HG02970 (cell line): ENCODE data around the gene SAA4.
"Not testable (repeated sequence)": the region's sequence is repeated elsewhere in the genome, so short reads cannot be mapped to it uniquely, and the experiment has no call there.

ENCODE experiments used
- ATAC-seq: cut with Tn5 transposase; IDR thresholded peaks from one replicate; pipeline ENCODE4 v1.9.1; 2021; ENCODE audit warnings: mild to moderate bottlenecking, moderate library complexity, moderate number of reproducible peaks; ENCODE audit not compliant: unreplicated experiment, low FRiP score

SAA4 gene

GRCh38 chr11:18247191-18247581, 10.6 kb upstream of the SAA4 start:
- not testable (repeated sequence) for ATAC-seq

GRCh38 chr11:18246379-18247190, 10.0 kb upstream of the SAA4 start:
- peak; percentile 65 for ATAC-seq

GRCh38 chr11:18245396-18245795, 8.8 kb upstream of the SAA4 start:
- ATAC-seq, result no peak

DNA sequence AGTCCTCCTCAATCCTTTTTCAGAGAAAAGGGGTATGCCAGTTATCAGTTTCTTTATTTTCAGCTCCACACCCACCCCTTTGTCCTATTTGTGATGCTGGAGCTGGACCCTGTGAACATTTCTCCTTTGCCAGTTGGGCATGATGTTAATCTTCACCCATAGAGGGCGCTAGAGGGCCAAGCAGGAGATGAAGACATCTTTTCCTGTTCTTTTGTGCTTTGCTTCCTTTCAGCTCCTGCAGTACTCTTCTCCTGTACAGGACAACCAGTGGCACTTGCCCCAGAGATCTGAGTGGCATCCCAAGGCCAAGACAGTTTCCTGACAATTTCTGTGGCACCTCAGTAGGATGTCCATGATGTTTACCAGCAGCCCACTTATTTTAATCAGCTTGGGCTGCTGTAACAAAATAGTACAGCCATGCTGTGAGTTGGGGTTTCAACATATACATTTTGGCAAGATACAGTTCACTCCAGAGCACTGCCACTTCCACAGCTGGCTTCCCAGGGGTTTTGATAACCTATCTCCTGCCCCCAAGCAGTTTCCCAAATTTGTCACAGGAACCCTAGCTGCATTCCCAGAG, 7.3 kb upstream of the SAA4 start:
- no peak for ATAC-seq

DNA sequence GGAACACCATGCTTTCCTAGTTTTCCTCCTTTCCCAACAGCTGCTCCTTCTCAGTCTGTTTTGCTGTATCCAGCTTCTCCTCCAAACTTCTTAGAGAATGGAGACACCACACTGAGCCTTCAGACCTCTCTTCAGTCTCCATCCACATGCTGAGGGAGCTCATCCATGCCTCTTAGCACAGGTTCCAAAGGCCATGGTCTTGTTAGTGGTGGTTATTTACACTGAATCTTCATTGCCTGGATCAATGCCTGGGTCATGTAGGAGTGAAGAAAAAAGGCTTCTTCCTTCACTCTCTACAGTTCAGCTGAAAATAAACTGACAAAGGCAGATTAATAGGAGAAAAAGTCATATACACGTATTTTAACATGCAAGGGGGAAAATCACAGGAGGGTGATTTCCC, 3.1 kb upstream of the SAA4 start:
- no peak for ATAC-seq

DNA sequence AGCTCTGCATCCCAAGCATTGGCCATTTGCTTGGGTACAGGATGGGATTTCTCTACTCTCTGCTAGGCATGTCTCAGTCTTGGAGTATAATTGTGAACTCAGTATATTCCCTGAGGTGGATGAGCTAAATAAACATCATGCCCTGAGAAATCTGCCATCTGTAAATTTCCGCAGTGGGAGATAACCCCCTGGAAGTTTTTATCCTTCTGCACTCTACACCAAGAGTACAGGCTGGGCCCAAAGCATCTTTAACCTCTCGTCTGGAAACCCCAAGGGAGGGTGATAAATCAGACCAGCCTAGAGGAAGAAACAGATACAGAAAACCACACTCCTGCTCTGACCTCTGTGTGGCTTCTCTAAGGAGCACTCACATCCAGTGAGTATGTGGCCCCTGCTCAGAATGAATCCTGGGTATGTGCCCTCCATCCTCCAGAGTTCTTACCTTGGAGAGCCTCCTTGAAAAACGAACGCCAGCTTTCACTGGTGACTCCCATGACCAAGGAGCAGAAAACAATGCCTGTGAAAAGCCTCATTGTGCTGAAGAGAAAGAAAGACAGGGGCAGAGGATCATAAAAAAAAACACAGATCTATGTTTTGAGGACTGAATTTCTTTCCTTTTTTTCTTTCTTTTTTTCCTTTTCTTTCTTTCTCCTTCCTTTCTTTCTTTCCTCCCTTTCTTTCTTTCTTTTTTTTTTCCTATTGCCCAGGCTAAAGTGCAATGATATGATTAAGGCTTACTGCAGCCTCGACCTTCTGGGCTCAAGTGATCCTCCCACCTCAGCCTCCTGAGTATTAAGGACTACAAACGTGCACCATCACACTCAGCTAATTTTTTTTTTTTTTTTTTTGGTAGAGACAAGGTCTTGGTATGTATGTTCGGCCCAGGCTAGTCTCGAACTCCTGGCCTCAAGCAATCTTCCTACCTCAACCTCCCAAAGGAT, 938 bp downstream of the SAA4 start:
- ATAC-seq, result no peak

GRCh38 chr11:18233912-18234311, 2.7 kb downstream of the SAA4 start:
- ATAC-seq, result no peak

DNA sequence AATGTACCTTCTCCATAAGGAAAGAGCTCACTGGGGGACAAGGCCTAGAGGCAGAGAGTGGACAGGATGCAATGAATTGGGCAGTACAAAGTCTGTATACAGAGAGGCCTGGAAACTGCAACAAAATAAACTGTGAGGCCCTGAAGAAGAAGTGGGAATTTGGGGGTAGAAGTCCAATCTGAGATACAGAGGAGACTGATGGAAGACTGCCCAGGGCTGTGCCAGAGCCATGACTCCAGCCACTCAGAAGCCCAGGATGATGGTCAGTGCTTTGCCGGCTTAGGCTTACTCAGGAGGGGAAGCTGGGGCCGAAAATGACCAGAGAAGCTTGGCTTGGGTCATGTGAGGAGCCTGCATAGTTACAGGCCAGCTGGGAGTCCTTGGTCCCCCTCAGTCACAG, 5.7 kb downstream of the SAA4 start:
- ATAC-seq, result no peak

GRCh38 chr11:18229501-18229900, 7.1 kb downstream of the SAA4 start:
- peak; percentile 90 for ATAC-seq

DNA sequence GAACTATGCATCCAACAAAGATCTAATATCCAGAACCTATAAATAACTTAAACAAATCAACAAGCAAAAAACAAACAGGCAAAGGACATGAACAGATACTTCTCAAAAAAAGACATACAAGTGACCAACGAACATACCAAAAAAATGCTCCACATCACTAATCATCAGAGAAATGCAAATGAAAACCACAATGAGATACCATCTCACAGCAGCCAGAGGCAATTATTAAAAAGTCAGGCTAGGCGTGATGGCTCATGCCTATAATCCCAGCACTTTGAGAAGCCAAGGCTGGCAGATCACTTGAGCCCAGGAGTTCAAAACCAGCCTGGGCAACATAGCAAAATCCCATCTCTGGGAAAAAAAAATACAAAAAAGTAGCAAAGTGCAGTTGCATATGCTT, 10.7 kb downstream of the SAA4 start:
- no peak for ATAC-seq

GRCh38 chr11:18223591-18224387, 12.8 kb downstream of the SAA4 start:
- ATAC-seq, result no peak

DNA sequence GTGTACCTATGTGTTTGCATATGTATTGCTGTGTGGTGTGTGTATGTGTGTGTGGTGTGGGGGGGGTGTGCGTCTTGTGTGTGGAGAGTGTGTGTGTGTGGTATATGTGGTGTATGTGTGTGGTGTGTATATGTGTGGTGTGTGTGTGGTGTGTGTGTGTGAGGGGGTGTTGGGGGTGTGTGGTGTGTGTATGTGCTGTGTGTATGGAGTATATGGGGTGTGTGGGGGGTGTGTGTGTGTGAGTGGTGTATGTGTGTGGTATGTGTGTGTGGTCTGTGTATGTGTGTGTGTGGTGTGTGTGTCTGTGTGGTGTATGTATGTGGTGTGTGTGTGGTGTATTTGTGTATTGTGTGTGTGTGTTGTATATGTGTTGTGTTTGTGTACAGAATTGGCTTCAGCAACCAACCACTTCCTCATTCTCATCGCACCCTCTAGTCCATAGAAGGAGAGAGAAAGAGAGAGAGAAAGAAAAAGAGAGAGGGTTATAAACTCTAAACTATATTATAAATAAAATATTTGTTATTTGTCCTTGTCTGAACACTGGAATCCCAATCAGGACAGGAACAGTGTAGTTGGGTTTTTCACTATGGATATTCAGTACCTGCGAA, 13.7 kb downstream of the SAA4 start:
- no peak for ATAC-seq

GRCh38 chr11:18221274-18221876, 15.2 kb downstream of the SAA4 start:
- no peak for ATAC-seq

DNA sequence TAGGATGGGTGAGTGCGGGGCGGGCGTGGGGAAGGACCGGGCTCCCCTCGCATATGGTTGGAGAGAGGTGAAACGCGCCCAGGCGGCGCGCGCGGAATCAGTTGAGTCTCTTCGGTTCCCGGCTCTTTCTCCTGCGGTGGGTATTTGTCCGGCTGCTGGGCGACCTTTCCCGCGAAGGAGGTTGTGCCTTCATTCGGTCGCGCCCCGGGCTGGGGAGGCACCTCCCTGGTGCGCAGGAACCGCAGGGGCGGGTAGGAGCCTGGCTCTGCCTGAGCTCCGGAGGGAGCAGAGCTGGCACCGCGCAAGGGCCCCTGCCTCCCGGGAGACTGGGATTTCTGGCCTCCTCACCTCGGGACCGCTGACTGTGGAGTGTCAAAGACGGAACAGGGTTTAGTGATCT, 27.5 kb downstream of the SAA4 start:
- ATAC-seq, result no peak

- ATAC-seq, result no peak
Measured at GRCh38 chr11:18204771-18205170, 31.8 kb downstream of the SAA4 start.

DNA sequence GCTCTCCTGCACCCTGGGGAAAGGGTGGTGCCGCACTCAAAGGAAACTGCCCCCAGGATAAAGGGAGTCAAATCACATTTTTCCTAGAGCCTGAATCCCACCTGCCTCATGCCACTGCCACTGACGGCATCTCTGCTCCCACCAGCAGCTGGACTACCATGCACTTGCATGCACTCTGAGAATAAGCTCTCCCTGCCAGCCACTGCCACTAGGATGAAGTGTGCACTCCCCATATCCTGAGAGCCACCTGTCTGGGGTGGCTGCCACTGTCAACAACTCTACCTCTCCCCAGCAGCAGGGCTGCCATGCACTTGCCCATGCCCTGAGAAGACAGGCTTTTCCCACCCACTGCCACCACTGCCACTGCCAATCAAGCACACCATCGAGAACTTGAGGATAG, 32.4 kb downstream of the SAA4 start:
- no peak for ATAC-seq

DNA sequence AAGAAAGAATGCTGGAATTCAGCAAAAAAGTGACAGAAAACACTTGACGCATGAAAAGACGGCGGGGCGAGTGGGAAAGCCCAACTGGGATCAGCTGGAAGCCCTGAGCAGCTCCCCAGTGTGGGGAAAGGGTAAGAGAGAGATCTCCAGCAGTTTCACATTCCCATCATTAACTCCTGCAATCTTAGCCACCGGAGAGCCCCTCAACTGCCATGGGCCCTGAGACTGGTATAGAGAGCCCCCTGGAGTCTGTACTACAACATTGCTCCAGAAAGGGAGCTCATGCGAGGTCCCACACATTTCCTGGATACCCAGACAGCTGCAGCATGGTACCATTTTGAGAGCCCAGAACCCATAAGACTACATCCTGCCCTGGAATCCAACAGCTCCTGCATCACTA, 32.9 kb downstream of the SAA4 start:
- ATAC-seq, result no peak

- ATAC-seq, result not testable (repeated sequence)
Measured at GRCh38 chr11:18197738-18198137, 38.9 kb downstream of the SAA4 start.

- ATAC-seq, result no peak
Measured at GRCh38 chr11:18196532-18196931, 40.1 kb downstream of the SAA4 start.

DNA sequence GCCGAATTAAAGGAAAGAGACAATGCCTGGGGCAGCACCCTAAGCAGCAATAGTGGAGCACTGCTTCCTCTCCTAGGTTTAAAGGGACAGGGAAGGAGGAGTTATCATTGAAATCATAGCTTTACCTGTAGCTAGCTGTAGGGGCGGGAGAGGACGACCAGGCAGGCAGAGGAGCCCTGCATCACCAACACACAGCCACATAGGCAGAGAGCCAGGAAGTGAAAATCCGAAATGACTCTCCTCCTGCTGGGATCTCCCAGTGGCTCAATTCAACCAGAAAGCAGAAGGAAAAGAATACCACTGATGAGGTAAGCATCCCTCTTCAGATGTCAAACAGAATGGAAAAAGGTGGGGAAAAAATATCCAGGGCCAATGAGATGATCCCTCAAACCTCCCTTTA, 43.6 kb downstream of the SAA4 start:
- no peak for ATAC-seq
